Activated CD8-positive, alpha-beta memory T cell treated with anti-CD3 and anti-CD28 coated beads, Interleukin-2, amount 10 ng/mL, durations not matched to agents 7 days and 5 days (primary cell): ENCODE measurements around the gene PKD1. TPM values are rescaled to one million over a fixed set of nuclear protein-coding genes. Genes with fewer than 3 reads are reported as not detected.

ENCODE experiments used
- ATAC-seq: fragments of 150-1000 bp; cut with Tn5 transposase; one replicate; pipeline ENCODE4 v1.10.0; 2021; ENCODE audit warnings: moderate library complexity
- CTCF ChIA-PET: fragments of 350-600 bp; sonication (Branson Sonifier 250); formaldehyde crosslinking; loops from one replicate; lab custom pipeline; 2021; ENCODE audit warnings: antibody characterized with exemption; lab: Charles Lee
- DNase-seq: peaks from one replicate; pipeline ENCODE4 v3.0.0-alpha.2; 2020
- H3K27ac Mint-ChIP-seq: one replicate; pipeline ENCODE4 v1.8.0; 2021; ENCODE audit warnings: mild to moderate bottlenecking, mixed read lengths
- H3K27me3 Mint-ChIP-seq: one replicate; pipeline ENCODE4 v1.8.0; 2021; ENCODE audit warnings: mixed read lengths
- H3K36me3 Mint-ChIP-seq: one replicate; pipeline ENCODE4 v1.8.0; 2021; ENCODE audit warnings: mild to moderate bottlenecking, mixed read lengths
- H3K4me1 Mint-ChIP-seq: one replicate; pipeline ENCODE4 v1.8.0; 2021; ENCODE audit warnings: mixed read lengths
- H3K4me3 Mint-ChIP-seq: one replicate; pipeline ENCODE4 v1.8.0; 2021; ENCODE audit warnings: mild to moderate bottlenecking, moderate library complexity, mixed read lengths
- H3K9me3 Mint-ChIP-seq: one replicate; pipeline ENCODE4 v1.8.0; 2022; ENCODE audit warnings: low read depth, mixed read lengths
- total RNA-seq, 2 experiments: library from RNA; stranded (reverse); gene quantifications; one replicate each; pipeline ENCODE4 v1.2.3, GENCODE V29; 2021

PKD1 gene
- total RNA-seq, 2 experiments from 2014 or later: 60.1 to 100 TPM

GRCh38 chr16:2078691-2079090, 57.0 kb downstream of the PKD1 start:
- Mint-ChIP-seq H3K4me1 (no peaks in the 10 kb centered on the region), H3K27ac (no peak overlapping the region), H3K36me3 (no peaks in the 10 kb centered on the region), H3K27me3 (no peaks in the 10 kb centered on the region), H3K9me3 (no peaks in the 10 kb centered on the region), H3K4me3 (no peak overlapping the region)
- CTCF ChIA-PET: no interaction called here
- ATAC-seq (no peak), DNase-seq (no peak)

DNA sequence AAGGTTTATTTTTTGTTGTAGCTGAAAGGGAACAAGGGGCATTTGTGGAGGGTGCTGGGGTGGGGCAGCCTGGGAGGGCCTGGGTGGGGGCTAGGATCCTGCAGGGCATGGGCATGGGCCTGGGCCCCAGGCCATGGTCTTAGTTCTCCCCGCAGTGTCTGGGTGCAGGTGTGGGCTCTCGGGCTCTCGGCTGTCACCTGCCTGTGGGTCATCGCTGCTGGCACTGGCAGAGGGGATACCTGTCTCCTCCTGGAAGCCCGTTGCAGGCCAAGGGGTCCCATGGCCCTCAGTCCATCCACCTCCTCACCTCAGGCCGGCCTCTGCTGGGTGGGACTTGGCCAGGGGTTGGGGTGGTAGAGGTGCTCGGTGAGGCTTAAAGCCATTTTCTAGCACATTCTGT, 57.6 kb downstream of the PKD1 start:
- Mint-ChIP-seq H3K27ac (no peak overlapping the region), H3K27me3 (no peaks in the 10 kb centered on the region), H3K4me1 (no peaks in the 10 kb centered on the region), H3K9me3 (no peaks in the 10 kb centered on the region), H3K36me3 (no peaks in the 10 kb centered on the region), H3K4me3 (no peak overlapping the region)
- DNase-seq (no peak), ATAC-seq (no peak)
- CTCF ChIA-PET: no interaction called here

GRCh38 chr16:2077696-2078095, 58.0 kb downstream of the PKD1 start:
- Mint-ChIP-seq H3K4me3 (no peak overlapping the region), H3K9me3 (no peaks in the 10 kb centered on the region), H3K4me1 (no peaks in the 10 kb centered on the region), H3K36me3 (no peaks in the 10 kb centered on the region), H3K27me3 (no peaks in the 10 kb centered on the region), H3K27ac (no peak overlapping the region)
- CTCF ChIA-PET: no interaction called here
- DNase-seq: no peak
- ATAC-seq: no peak

DNA sequence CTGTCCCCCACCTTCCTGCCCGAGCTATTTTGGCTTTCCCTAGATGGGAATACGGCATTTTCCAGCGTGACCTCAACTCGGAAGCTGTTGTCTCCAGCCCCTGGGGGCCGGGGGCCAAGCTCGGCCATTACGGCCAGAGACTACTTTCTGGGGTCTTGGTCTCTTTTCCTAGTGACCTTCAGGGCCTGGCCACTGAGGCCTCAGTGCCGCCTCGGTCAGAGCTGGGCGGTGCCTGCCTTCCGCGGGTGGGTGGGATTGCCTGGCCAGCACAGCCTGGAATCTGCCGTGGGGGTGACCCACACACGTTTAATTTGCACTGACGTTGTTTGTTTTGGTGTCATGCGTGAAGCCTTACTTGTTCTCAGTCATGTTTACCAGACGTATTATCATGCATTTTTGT, 58.7 kb downstream of the PKD1 start:
- ATAC-seq (no peak), DNase-seq (no peak)
- CTCF ChIA-PET: no interaction called here
- H3K4me1 Mint-ChIP-seq: no peaks in the 10 kb centered on the region
- no peaks in the 10 kb centered on the region for H3K27me3 Mint-ChIP-seq
- H3K27ac Mint-ChIP-seq: no peak overlapping the region
- H3K9me3 Mint-ChIP-seq: no peaks in the 10 kb centered on the region
- H3K36me3 Mint-ChIP-seq: no peaks in the 10 kb centered on the region
- no peak overlapping the region for H3K4me3 Mint-ChIP-seq

GRCh38 chr16:2076072-2076865, 59.4 kb downstream of the PKD1 start:
- ATAC-seq (no peak), DNase-seq (no peak)
- no peaks in the 10 kb centered on the region for H3K36me3 Mint-ChIP-seq
- H3K4me3 Mint-ChIP-seq: no peak overlapping the region
- H3K4me1 Mint-ChIP-seq: no peaks in the 10 kb centered on the region
- CTCF ChIA-PET: interaction anchor here (1.0 kb wide), 1 partner anchor 64 kb away, joined by 5 read pairs; no protein-coding TSS in a partner anchor
- no peaks in the 10 kb centered on the region for H3K9me3 Mint-ChIP-seq
- H3K27me3 Mint-ChIP-seq: no peaks in the 10 kb centered on the region
- no peak overlapping the region for H3K27ac Mint-ChIP-seq

- CTCF ChIA-PET: interaction anchor here (1.0 kb wide), 1 partner anchor 65 kb away, joined by 5 read pairs; no protein-coding TSS in a partner anchor
- Mint-ChIP-seq H3K27me3 (no peaks in the 10 kb centered on the region), H3K4me1 (no peaks in the 10 kb centered on the region), H3K36me3 (no peaks in the 10 kb centered on the region), H3K4me3 (no peak overlapping the region), H3K9me3 (no peaks in the 10 kb centered on the region), H3K27ac (no peak overlapping the region)
- ATAC-seq (no peak), DNase-seq (no peak)
Measured at GRCh38 chr16:2075631-2076030, 60.1 kb downstream of the PKD1 start.

- DNase-seq (no peak), ATAC-seq (no peak)
- no peak overlapping the region for H3K27ac Mint-ChIP-seq
- H3K4me3 Mint-ChIP-seq: no peak overlapping the region
- CTCF ChIA-PET: interaction anchor here (1.2 kb wide), 1 partner anchor 427 kb away, joined by 3 read pairs; no protein-coding TSS in a partner anchor
- no peaks in the 10 kb centered on the region for H3K4me1 Mint-ChIP-seq
- no peaks in the 10 kb centered on the region for H3K9me3 Mint-ChIP-seq
- H3K36me3 Mint-ChIP-seq: peaks cover 4% of the 10 kb centered on the region
- H3K27me3 Mint-ChIP-seq: no peaks in the 10 kb centered on the region
Measured at GRCh38 chr16:2074071-2074470, 61.6 kb downstream of the PKD1 start.

DNA sequence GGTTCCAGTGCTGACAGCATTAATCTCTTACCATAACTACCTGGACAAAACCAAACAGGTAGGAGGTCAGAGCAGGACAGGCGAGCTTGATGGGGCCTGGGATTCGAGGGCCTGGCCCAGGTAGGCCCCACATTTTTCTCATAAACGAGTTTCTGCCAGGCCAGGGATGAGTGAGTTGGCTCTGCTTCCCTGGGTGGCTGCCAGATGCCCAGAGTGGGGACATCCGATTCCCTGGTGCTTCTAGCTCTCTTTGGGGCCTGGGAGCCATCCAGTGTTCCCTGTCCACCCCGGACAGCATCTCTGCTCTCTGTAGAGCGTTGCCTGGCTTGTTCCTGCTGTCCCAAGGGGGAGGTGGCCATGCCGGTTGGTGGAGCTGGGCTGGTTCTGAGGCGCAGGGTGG, 62.8 kb downstream of the PKD1 start:
- Mint-ChIP-seq H3K4me3 (no peak overlapping the region), H3K9me3 (no peaks in the 10 kb centered on the region), H3K27me3 (no peaks in the 10 kb centered on the region), H3K27ac (no peak overlapping the region), H3K4me1 (no peaks in the 10 kb centered on the region), H3K36me3 (peaks cover 9% of the 10 kb centered on the region)
- no peak for DNase-seq
- CTCF ChIA-PET: interaction anchor here (1.2 kb wide), 1 partner anchor 428 kb away, joined by 3 read pairs; no protein-coding TSS in a partner anchor
- ATAC-seq: no peak

GRCh38 chr16:2071454-2072202, 64.1 kb downstream of the PKD1 start:
- no peaks in the 10 kb centered on the region for H3K9me3 Mint-ChIP-seq
- peaks cover 14% of the 10 kb centered on the region for H3K36me3 Mint-ChIP-seq
- H3K27ac Mint-ChIP-seq: no peak overlapping the region
- ATAC-seq: no peak
- H3K4me3 Mint-ChIP-seq: no peak overlapping the region
- H3K27me3 Mint-ChIP-seq: no peaks in the 10 kb centered on the region
- CTCF ChIA-PET: interaction anchor here (0.6 kb wide), 1 partner anchor 41 kb away, joined by 4 read pairs; no protein-coding TSS in a partner anchor
- no peak for DNase-seq
- H3K4me1 Mint-ChIP-seq: no peaks in the 10 kb centered on the region

GRCh38 chr16:2070576-2071453, 64.9 kb downstream of the PKD1 start:
- H3K27ac Mint-ChIP-seq: no peak overlapping the region
- no peak overlapping the region for H3K4me3 Mint-ChIP-seq
- DNase-seq (no peak), ATAC-seq (no peak)
- peaks cover under 1% of the 10 kb centered on the region for H3K4me1 Mint-ChIP-seq
- no peaks in the 10 kb centered on the region for H3K9me3 Mint-ChIP-seq
- H3K36me3 Mint-ChIP-seq: peaks cover 20% of the 10 kb centered on the region
- CTCF ChIA-PET: interaction anchor here (0.6 kb wide), 1 partner anchor 40 kb away, joined by 4 read pairs; no protein-coding TSS in a partner anchor
- H3K27me3 Mint-ChIP-seq: no peaks in the 10 kb centered on the region

DNA sequence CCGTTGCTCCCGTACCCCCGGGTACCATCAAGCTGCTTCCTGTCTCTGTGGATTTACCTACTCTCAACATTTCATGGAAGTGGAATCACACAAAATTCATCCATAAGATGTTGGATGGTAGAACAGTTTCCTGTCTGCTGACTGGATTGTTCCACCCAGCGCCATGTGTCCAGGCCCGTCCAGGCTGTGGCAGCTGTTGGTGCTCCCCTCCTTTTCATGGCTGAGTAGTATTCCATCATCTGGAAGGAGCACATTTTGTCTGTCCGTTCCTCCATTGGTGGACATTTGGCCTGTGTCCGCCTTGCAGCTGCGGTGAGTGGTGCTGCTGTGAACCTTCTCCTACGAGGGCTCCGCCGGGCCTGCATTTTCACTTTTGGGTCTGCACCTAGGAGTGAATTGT, 69.6 kb downstream of the PKD1 start:
- H3K27ac Mint-ChIP-seq: no peak overlapping the region
- no peaks in the 10 kb centered on the region for H3K9me3 Mint-ChIP-seq
- H3K36me3 Mint-ChIP-seq: peaks cover 25% of the 10 kb centered on the region
- H3K4me3 Mint-ChIP-seq: no peak overlapping the region
- H3K27me3 Mint-ChIP-seq: no peaks in the 10 kb centered on the region
- ATAC-seq (no peak), DNase-seq (no peak)
- CTCF ChIA-PET: no interaction called here
- peaks cover 6% of the 10 kb centered on the region for H3K4me1 Mint-ChIP-seq

DNA sequence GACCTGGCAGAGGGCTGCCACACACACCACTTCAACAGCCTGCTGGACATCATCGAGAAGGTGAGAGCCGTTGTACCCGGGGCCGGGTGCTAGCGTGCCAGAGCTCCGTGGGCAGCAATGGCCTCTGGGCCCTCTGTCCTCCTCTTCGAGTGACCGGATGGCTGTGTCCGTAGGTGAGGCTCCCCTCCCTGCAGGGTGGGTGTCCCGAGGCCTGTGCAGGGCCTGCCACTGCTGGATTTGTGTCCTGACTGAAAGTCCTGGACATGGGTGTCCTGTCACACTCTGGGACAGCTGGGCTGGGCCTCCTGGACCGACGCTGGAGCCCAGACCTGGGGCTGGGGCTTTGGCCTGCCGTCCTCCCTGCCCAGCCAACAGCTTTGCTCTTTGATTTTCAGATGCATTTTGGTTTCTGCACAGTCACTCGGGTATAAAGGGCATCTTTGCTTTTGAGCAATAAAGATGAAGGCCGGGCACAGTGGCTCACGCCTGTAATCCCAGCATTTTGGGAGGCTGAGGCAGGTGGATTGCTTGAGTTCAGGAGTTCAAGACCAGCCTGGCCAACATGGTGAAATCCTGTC, 71.2 kb downstream of the PKD1 start:
- Mint-ChIP-seq H3K4me3 (no peak overlapping the region), H3K27me3 (no peaks in the 10 kb centered on the region), H3K9me3 (no peaks in the 10 kb centered on the region), H3K27ac (no peak overlapping the region), H3K4me1 (peaks cover 6% of the 10 kb centered on the region), H3K36me3 (peaks cover 22% of the 10 kb centered on the region)
- CTCF ChIA-PET: interaction anchor here (0.8 kb wide), 1 partner anchor 17 kb away, joined by 3 read pairs; the partner anchor contains the start of genes NTHL1 and TSC2
- ATAC-seq (no peak), DNase-seq (no peak)

GRCh38 chr16:2063861-2064260, 71.8 kb downstream of the PKD1 start:
- Mint-ChIP-seq H3K4me3 (no peak overlapping the region), H3K36me3 (peaks cover 20% of the 10 kb centered on the region), H3K4me1 (peaks cover 6% of the 10 kb centered on the region), H3K27ac (no peak overlapping the region), H3K27me3 (no peaks in the 10 kb centered on the region), H3K9me3 (no peaks in the 10 kb centered on the region)
- DNase-seq (no peak), ATAC-seq (no peak)
- CTCF ChIA-PET: no interaction called here
